Fibroblast of pulmonary artery (primary cell): ENCODE results near the gene APBA1.

Experiments
- DNase-seq: peaks from one replicate; pipeline ENCODE4 v3.0.0-alpha.2; 2010; ENCODE audit warnings: low read depth
- H3K4me3 ChIP-seq: replicated peaks from 2 replicates; pipeline ENCODE4 v1.5.1; 2011; ENCODE audit warnings: low read depth, mild to moderate bottlenecking, control low read depth, low read length, moderate library complexity
- CTCF ChIP-seq: IDR thresholded peaks from 2 replicates; pipeline ENCODE4 v1.5.1; 2011; ENCODE audit warnings: mild to moderate bottlenecking, control low read depth, low read length, inconsistent platforms; ENCODE audit errors: missing control alignments

APBA1 gene

GRCh38 chr9:69456201-69456600, 216.0 kb downstream of the APBA1 start:
- H3K4me3 ChIP-seq: no peak overlapping the region
- DNase-seq: no peak
- TF ChIP-seq CTCF: no peak

- no peak for DNase-seq
- H3K4me3 ChIP-seq: no peak overlapping the region
- no peak for TF ChIP-seq CTCF
These were observed 216.9 kb downstream of the APBA1 start for GRCh38 chr9:69455311-69455710.

DNA sequence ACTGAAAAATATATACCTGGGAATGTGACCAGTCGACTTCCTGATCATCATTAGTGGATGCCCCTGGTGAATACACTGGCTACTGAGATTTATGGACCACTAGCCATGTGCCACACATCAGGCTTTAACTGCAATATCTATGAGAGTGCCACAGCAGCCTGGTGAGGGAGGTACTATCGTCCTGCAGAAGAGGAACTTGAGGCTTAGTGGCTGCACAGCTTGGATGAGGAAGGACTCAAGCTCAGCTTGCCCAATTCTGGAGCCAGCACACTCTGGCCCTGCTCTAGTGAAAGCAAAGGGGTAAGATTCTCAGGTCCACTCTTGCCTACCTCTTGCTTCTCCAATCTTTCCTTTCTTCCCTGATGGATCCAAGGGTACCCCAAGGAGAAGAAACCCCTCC, 217.8 kb downstream of the APBA1 start:
- TF ChIP-seq CTCF: no peak
- no peak for DNase-seq
- H3K4me3 ChIP-seq: no peak overlapping the region

DNA sequence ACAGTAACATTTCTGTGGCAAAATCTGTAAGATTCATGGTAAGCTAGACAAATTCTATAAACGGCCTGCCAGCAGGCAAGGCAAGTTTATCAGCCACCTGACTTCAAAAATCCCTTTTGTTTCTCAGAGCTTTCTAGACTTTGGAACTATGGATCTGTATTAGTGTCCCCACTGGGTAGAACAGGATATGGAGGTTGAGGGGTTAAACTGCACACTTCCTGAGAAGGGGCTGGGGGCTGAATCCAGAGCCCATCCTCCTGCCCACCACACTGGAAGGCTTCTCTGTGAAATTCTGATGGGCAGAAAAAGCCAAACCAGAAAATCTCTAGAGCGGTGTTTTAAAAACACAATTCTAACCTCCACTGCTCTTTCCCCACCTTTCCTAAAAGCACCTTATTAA, 218.4 kb downstream of the APBA1 start:
- no peak overlapping the region for H3K4me3 ChIP-seq
- DNase-seq: no peak
- TF ChIP-seq CTCF: no peak

- no peak for DNase-seq
- no peak overlapping the region for H3K4me3 ChIP-seq
- TF ChIP-seq CTCF: no peak
These were observed 219.9 kb downstream of the APBA1 start for GRCh38 chr9:69452110-69452782.

GRCh38 chr9:69446496-69446895, 225.7 kb downstream of the APBA1 start:
- H3K4me3 ChIP-seq: no peak overlapping the region
- no peak for DNase-seq
- TF ChIP-seq CTCF: no peak

- DNase-seq: no peak
These were observed 226.9 kb downstream of the APBA1 start for GRCh38 chr9:69445251-69445650.

More at GRCh38 chr9:69445251-69445650, 226.9 kb downstream of the APBA1 start:
- H3K4me3 ChIP-seq: no peak overlapping the region
- no peak for TF ChIP-seq CTCF
